ENCODE data around the gene ERCC2.

ERCC2 gene

DNA sequence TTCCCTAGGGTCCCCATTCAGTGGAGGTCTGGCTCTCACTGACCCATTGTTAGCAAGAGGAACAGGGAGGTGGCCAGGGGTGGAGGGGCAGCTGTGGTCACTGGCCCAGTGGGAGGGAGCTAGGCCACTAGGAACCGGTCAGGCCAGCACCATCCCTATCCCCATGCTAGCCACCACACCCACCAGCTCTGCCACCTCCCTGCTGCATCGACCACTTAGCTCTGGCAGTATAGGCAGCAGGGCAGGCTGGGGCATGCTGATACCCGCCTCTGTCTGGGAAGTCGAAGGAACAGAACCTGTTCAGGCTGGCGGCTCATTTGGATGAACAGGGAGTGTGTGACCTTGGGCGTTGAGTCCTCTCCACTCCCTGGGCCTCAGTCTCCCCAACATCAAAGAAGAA lies 29.8 kb upstream of the ERCC2 start:
- DNase-seq = peak; percentile 57

DNA sequence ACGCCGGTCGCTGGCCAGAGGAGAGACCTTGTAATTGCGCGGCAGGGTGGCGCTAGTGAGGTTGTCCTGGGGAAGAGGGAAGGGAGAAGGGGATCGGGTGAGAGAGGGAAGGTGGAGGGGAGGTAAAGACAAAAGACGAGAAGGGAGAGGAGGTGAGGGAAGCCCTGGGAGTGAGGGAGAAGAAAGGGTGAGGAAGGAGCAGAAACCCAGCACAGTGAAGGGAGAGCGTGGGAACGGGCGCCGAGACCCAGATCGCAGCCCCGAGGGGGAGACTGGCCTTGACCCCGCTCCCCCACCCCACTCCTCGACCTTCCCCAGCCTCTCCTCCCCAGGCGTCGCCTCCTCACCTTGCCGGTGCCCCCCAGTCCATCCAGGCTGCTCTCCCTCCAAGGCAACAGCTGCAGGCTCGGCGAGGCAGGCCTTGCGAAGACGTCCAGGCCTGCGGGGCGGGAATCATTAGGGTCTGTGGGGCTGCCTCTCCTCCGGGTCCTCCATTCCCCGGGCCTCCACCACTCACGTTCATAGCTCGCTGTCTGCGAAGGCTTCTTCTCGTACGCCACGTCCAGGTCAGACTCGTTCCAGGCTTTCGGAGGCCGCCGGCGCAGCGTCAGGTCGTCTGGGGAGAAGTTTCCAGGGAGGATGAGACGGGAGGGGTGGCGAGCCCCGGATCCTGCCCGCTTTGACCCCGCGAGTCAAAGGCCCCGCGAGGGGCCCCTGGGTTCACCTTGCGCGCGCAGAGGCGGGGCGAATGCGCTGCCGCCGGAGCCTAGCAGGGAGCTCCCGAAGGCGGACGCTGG lies 25.6 kb upstream of the ERCC2 start:
- DNase-seq = no peak

DNA sequence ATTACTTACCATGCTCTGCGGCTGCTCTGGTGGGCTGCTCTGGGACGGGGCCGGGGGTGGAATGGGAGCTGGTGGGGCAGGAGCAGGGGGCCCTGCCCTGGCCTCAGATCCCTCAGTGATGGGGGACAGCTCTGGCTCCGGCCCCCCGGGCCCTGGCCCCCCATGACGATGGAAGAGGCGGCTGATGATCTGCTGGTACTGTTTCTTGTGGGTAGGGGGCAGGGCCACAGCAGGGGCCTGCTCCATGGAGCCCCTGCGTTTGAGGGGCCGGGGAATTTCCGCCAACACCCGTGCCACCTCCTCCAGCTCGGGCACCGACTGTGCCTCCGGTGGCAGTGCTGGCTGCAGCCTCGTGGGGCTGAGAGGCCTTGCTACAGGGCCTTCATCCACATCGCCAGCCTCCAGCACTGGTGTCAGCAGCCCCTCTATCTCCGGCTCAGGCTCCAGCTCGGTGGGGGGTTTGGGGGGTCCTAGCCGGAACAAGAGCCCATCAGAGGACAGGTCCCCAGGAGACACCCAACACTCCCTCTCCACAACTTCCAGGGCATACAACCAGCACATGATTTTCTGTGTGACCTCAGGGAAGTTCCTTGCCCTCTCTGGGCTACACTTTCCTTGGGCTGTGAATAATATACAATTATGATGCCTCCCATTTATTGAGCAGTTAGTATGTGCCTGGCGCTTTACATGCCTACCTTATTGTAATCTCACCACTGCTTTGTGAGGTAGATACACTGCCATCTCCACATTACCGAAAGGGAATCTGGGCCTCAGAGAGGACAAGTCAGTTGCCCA lies 21.7 kb upstream of the ERCC2 start:
- DNase-seq = no peak

DNA sequence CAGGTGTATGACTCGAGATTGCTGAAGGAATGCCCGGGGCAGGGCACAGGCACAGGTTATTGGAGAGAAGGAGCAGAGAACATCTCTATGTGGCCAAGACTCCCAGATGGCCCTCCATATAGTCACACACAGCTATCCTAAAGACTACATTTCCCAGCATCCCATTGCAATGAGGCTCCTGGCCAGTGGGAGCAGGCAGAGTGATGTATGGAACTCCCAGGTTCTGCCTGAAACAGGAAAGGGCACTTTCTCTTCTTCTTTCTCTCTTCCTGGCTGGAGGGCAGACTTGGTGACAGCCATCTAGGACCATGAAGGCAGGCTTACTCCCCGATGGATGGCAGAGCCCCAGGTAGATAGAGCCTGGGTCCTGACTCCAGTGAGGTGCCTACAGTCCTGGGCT lies 21.0 kb upstream of the ERCC2 start:
- DNase-seq = peak; percentile 16

DNA sequence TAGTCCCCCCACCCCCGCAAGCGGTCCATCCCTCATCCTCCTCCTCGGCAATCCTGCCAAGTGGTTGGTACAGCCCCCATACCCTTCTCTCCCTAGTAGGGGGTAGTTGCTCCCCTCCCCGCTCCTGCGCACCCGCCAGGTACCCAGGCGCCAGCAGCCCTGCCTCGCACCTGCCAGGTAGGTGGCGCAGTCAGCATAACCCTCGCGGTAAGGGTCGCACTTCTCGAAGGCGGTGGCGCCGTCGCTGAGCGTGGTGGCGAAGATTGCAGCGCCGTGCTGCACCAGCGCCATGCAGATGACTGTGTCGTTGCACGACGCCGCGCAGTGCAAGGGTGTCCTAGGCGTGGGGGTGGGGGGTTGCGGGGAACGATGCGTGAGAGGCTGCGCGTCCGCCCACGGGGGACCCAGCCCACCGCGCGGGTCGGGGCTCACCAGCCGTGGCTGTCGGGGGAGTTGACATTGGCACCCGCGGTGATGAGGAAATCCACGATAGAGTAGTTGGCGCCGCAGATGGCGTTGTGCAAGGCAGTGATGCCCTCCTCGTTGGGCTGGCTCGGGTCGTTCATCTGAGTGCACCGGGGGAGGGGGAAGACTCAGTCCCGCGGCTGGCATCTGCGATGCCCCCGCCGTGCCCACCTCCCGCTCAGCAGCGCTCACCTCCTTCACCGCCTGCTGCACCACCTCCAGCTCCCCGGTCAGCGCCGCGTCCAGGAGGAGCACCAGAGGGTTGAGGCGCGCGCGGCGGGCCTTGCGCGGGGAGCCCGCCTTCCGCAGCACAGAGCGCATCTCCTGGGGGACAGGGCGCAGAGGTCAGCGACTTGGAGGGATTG lies 15.2 kb upstream of the ERCC2 start:
- DNase-seq = no peak

DNA sequence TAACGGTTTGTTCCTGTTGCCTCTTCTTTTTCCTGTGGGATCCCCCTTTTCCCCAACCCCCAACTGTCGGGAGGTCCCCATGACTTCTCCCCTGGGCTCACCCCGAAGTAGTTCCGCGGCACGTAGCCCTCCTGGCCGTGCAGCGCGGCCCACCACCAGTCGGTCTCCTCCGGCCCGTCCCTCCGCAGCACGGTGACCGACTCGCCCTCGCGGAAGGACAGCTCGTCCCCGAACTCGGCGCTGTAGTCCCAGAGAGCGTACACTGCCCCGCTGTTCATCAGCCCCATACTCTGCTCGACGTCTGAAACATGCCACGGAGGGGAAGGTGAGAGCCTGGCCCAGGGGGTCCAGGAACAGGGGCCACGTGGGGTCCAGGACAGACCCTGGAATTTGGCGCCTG lies 12.1 kb upstream of the ERCC2 start:
- DNase-seq = no peak

DNA sequence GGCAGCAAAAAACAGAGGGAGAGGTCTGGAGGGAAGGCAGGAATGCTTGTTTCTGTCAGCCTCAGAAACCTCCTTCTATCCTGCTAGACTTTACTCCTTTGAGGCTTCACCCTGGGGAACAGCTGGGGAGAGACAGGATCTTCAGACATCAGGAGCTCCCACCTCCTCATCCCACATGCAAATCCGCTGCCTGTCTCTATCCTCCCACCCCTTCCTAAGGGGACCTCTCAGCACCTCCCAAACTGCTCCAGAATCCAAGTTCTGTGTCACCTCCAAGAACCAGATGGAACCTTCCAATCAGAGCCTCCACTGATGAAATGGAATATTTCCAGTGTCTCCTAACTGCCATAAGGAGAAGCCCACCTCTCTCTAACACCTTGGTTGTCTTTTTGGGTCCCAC lies 9.7 kb upstream of the ERCC2 start:
- no peak for DNase-seq

DNA sequence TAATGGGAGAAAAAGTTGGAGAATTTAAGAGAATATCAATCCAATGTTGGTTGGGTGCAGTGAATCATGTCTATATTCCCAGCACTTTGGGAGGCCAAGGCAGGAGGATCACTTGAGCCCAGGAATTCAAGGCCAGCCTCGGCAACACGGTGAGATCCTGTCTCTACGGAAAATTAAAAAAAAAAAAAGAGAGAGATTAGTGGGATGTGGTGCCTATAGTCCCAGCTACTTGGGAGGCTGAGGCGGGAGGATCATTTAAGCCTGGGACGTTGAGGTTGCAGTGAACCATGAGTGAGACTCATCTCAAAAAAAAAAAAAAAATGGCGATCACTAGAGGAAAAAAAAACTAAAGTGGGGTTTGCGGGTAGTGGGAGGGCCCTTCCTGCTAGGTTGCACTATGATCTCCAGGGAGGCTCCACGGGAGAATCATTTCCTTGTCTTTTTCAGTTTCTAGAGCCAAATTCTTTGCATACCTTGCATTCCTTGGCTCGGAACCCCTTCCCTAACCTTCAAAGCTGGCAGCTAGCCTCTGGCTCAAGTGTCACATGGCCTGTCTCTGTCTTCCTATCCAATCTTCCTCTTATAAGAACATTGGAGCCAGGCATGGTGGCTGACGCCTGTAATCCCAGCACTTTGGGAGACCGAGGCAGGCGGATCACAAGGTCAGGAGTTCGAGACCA lies 5.8 kb upstream of the ERCC2 start:
- no peak for DNase-seq

DNA sequence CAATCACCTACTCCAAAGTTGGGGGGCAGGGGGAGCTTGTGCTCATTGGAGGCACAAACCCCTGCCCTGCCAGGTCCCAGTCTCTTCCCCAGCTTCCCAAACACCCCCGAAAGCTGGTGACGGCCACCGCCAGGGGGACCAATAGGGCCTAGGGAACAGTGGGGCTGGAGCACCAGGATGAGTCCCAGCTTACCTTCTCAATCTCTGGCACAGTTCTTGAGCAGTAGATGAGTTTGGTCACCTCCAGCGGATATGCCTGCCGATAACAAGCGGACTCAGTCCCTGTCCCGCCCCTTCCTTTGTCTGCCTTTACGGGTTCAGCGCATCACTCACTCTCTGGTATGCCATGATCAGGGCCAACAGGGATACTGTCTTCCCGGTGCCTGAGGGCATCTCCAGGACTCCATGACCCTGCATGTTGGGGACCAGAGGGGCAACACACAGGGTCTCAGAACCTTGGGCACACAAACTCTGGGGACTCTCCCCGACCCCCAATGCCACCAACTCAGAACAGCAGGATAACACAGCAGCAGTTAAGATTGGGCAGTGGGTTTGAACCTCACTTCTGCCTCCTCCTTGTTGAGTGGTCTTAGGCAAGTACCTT lies 1.5 kb downstream of the ERCC2 start:
- no peak for DNase-seq

DNA sequence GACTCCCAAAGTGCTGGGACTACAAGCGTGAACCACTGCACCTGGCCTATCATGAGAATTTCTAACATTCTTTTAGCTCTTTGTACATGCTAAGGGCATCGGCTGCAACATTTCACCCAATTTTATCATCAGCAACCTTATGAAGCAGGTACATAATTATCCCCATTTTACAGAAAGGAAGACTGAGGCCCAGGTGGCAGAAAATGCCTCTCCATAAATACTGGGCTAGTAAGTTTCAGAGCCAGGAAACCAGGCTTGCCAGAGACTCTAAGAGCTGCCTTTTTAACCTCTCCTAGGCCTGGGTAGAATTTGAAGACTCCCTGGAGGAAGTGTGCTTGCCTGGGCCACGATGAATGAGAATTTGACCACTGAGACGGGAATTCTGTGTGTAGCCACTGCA lies 2.2 kb downstream of the ERCC2 start:
- DNase-seq = no peak

DNA sequence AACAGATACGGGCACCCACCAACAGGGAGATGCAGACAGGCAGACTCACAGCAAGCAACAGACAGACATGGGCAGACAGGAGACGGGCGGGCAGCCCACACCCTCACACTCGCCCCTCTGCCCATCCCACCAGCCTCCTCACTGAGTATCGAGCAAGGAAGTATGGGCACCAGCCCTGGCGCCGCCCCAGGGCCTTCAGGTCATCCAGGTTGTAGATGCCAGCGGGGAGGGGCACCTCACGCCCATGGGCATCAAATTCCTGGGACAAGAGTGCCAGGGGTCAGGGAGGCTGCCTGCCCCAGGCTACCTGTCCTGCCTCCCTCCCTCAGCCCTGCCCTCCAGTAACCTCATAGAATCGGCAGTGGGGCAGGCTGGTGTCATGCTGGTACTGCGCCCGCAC lies 5.7 kb downstream of the ERCC2 start:
- DNase-seq = no peak

DNA sequence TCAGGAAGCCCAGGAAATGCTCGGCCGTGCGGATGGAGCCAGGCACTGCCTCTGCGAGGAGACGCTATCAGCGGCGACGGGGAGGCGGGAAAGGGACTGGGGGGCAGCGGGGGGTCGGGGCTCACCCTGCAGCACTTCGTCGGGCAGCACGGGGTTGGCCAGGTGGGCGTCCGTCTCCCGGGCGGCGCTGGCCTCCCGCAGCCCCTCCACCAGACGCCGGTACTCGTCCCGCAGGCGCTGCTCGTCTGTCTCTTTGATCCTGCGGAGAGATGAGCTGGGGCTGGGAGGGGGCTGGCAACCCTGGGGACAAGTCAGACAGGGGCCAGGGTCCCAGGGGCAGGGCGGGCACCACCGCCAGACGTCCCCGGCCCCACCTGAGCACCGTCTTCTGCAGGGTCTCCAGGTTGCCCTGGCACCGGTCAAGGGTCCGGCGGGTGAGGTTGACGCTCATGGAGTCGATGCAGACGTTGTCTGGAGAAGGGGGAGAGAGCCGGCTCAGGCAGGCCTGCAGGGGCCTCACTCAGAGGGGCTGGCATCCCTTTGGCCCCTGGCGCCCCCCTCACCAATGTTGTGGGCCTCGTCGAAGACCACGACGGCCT lies 6.4 kb downstream of the ERCC2 start:
- DNase-seq = no peak

DNA sequence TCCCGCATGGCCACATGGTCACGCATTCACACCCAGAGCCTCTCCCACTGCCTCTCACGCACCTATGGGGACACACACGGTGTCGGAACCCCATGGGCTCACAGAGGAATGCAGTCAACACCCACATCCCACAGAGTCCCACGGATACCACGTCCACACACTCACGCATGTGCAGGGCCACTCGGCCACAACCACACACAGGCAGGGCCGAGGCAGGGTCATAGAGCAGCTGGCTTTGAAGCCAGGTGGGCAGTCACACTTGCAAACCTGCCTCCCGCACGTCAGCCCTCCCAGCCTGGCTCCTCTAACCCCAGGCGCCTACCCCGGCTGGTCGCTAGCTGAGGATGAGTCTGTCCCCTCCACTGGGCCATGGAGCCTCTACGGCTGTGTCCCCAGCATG lies 8.1 kb downstream of the ERCC2 start:
- DNase-seq = no peak

DNA sequence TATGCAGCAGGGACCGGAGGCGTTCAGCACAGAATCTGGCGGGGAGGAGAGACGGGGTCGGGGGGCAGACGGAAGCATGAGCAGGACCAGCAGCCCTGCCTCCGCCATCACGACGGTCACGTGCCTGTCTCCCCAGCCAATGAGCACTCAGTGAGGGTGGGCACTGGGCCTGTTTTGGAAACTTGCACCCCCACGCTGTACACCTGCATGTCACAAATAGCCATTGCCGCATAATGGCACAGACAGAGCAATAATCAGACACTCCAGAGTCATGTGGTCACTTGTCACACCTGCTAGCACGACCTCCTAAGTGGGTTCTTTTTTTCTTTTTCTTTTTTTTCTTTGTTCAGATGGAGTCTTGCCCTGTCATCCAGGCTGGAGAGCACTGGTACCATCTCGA lies 8.8 kb downstream of the ERCC2 start:
- no peak for DNase-seq

DNA sequence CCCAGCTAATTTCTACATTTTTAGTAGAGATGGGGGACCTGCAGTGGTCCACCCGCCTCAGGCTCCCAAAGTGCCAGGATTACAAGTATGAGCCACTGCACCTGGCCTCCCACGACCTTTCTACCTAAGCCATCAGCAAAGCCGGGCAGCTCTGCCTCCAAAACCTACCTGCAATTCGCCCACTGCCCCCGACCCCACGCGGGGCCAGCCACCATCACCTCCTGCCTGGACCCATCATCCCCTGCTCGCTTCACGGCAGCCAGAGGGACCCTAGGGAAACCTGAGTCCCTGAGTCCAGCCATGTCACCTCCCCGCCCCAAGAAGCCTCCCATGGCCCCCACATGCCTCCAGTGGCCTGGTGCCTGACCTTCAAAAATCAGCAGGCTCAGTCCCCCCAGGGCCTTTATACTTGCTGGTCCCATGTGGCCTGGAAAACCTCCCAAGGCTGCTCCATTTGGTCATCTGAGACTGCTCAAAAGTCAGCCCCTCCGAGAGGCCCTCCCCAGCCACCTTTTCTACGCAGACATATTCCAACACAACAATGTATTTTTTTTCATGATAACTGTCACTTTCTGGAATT lies 12.1 kb downstream of the ERCC2 start:
- no peak for DNase-seq

DNA sequence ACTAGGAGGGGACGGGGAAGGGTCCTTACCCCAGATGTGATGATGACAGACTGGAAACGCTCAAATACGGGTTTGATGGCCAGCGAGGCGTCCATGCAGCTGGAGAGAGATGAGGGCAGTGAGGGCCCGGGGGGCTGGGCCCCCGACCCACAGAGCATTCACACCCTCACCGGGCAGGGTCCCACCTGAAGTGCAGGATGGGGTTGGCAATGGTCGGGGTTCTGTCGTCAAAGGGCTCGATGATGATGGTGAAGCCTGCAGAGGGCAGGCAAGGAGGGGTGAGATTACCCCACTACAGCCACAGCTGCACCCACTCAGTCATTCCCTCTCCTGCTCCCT lies 13.0 kb downstream of the ERCC2 start:
- no peak for DNase-seq

DNA sequence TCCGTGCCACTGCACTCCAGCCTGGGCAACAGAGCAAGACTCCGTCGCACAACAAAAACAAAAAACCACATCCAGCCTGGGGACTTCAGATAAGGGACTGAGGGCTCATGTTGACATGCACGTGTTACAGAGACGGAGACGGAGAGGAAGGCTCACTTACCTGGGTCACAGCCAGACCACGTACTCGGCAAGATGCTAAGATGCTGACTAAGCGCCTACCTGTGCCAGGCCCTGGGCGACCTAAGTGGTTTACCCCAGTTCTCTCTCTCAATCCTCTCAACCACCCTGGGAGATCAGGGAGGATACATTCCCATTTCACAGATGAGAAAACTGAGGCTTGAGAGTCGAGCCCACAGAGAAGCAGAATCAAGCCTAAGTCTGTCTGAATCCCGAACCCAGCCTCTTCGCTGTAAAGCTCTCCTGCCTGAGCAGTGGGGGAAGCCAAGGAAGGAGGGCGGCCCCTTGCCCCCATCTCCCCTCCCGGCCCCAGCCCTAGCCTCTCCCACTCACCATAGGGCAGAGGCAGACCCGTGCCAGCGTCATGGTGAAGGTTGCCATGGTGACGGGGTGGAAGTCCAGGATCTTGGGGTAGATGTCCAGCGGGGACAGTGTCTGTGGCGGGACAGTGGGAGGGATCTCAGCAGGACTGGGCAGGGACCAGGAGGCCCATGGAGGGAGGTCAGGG lies 13.5 kb downstream of the ERCC2 start:
- DNase-seq = no peak

DNA sequence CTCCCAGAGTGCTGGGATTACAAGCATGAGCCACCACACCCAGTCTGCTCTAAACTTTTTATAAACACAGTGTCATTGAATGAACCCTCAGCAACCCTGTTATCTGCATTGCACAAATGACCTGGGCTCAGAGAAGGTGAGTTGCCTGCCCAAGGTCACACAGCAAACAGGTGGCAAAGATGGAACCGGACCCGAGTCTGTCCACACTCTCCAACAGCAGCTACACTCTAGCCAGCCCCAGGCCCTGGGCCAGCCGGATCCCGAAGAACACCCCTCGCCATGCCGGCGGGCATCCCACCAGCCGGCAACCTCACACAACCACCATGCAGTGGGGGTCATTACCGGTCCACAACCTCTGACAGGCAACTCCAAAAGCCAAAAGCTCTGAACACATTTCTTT lies 14.5 kb downstream of the ERCC2 start:
- no peak for DNase-seq

DNA sequence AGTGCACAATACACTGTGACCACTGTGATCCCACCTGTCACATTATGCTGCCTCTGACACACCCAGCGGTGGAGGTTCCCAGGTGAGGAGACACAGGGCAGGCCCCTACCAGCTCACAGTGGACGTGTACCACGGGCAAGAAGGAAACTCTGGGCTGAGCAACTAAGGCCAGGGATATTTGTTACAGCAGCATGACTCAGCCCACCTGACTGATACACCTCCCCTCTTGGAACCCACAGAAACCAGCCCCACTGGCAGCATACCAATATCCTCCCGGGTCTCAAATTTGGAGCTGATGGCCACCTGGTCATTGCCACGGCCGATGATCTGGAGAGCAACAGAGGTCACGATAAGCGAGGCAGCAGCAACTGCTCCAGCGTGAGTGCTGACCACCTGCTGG lies 15.0 kb downstream of the ERCC2 start:
- no peak for DNase-seq

DNA sequence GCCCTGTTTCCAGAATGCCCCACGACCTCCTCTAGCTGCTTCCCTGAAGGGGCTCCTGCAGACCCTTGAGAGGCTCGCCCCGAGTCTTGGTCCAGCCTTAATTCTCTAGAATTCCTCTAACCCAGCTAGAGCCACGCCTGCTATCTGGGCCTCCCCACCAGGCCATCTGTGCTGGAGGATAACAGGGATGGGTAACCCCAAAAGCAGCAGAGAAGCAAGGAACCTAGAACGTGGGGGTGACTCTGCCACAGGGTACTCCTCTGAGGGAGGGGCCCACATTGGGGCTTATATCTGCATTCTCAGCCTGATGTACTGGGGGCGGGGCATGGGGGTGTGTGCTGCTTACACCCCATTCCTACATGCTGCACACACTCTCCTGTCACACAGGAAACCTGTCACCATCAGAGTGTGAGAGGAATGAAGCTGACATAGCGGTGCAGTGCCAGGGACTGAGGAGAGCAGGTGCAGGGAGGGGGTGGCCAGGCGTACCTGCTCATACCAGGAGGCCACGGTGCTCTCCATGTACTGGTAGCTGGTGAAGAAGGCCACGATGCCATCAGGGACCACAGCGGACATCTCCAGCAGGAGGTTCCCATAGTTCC lies 16.0 kb downstream of the ERCC2 start:
- DNase-seq = no peak

All from NCI-H1694 treated with DMSO at 0.1 percent for 48 hours (cell line).